ENCODE results near the gene PDGFC.

The PDGFC gene

DNA sequence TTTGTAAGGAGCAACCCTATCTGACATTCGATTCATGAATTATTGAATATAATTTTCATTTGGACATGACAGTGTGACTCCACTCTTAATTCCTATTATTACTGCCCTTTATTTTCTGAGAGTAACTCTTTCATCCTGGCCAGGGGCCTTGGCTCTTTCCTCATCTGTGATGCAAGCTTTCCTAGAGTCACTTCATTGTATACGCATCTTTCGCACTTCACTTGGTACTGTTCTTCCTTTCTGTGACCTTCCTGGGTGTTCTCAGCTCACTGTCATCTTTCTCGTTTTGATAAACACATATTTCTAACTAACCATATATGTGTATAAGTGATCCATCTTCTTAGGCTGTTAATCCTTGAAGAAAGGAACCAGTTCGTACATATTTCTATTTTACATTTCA lies 160.3 kb downstream of the PDGFC start:
- TF ChIP-seq, protein P1, sequence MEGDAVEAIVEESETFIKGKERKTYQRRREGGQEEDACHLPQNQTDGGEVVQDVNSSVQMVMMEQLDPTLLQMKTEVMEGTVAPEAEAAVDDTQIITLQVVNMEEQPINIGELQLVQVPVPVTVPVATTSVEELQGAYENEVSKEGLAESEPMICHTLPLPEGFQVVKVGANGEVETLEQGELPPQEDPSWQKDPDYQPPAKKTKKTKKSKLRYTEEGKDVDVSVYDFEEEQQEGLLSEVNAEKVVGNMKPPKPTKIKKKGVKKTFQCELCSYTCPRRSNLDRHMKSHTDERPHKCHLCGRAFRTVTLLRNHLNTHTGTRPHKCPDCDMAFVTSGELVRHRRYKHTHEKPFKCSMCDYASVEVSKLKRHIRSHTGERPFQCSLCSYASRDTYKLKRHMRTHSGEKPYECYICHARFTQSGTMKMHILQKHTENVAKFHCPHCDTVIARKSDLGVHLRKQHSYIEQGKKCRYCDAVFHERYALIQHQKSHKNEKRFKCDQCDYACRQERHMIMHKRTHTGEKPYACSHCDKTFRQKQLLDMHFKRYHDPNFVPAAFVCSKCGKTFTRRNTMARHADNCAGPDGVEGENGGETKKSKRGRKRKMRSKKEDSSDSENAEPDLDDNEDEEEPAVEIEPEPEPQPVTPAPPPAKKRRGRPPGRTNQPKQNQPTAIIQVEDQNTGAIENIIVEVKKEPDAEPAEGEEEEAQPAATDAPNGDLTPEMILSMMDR (IDR thresholded peaks at IDR 0.05; ENCODE audit: extremely low read depth, insufficient read depth, missing control alignments), result no peak
- no peak for DNase-seq (ENCODE audit: low spot score)
- in situ Hi-C loops (cut with MboI; ENCODE audit: low pct_unique_long_range_greater_than_20kb, low sequenced_read_pairs, unreplicated experiment), result no loop called here

DNA sequence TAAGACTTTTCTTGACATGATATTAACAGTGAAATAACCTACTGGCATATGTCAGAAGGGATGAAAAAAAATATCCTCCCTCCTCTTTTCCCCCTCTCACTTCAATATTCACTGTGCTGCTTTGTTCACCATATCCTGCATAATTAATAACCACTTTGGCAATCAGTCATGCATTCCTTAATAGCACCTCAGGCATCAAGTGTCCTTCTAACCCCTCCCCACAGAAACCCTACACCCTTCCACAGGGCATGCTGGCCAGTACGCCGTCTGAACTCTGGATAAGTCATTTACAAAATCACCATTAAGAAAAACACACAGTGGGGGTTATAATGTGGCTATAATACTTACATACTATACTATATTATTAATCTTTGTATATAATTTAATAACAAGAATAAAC lies 165.9 kb downstream of the PDGFC start:
- TF ChIP-seq, protein P1 (IDR thresholded peaks at IDR 0.05; ENCODE audit: extremely low read depth, insufficient read depth, missing control alignments), result no peak
- in situ Hi-C loops (cut with MboI; ENCODE audit: low pct_unique_long_range_greater_than_20kb, low sequenced_read_pairs, unreplicated experiment), result no loop called here
- DNase-seq (ENCODE audit: low spot score), result no peak

DNA sequence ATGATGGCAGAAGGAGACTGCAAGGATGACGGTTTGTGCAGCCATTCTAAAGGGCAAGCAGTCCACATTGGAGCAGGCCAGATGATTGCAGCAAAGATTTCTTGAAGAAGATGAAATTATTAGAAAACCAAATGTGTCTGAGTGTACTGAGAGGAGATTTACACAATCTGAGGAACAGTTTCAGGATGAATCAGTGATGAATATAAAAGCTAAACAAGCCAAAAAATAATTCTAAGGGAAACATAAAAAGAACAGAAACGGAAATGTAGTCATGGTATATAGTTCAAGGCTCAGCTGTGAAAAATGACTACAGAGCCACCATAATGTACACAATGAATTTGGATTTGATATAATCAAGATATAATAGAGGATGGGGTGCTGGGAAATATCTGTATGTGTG lies 168.5 kb downstream of the PDGFC start:
- in situ Hi-C loops (cut with MboI; ENCODE audit: low pct_unique_long_range_greater_than_20kb, low sequenced_read_pairs, unreplicated experiment), result no loop called here
- DNase-seq (ENCODE audit: low spot score), result no peak
- TF ChIP-seq, protein P1 (IDR thresholded peaks at IDR 0.05; ENCODE audit: extremely low read depth, insufficient read depth, missing control alignments), result no peak

DNA sequence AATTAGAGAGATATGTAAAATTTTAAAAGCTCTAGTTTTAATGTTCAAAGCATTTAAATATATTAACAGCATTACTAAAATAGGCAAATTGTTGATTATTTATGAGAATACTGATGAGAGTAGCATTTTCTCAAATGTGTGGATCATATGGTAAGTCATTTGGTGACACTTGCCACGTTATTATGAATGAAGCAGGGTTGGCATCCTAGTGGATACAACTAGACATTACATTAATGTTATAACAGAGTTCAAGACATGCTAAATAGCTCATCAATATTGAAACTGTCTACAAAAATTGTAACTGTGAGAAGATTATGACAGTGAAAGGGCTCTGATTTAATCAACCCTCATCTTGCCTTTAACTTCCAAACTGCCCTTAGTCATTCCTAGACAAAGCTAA lies 171.1 kb downstream of the PDGFC start:
- in situ Hi-C loops (cut with MboI; ENCODE audit: low pct_unique_long_range_greater_than_20kb, low sequenced_read_pairs, unreplicated experiment), result no loop called here
- TF ChIP-seq, protein P1 (IDR thresholded peaks at IDR 0.05; ENCODE audit: extremely low read depth, insufficient read depth, missing control alignments), result no peak
- peak; percentile 11 for DNase-seq (ENCODE audit: low spot score)

DNA sequence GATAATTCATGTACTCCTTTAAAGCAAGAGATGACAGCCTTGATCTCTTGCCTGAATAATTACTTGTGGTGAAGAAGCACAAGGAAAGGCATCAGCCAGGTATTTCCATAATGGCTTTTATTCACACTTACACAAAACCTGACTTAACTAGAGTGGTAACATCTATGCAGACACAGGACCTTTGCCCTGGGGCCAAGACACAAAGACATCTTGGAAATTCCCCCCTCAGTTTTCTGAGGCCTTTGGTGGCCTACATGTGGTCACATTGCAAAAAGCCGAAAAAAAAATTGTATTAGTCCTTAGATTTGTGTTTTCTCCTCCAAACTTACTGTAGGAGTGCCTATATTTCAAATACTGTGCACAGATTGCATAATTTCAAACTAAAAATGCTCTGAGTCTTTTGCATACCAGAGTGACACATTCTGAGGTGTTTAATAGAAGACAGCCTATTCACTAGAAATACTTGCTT lies 172.4 kb downstream of the PDGFC start:
- TF ChIP-seq, protein P1 (IDR thresholded peaks at IDR 0.05; ENCODE audit: extremely low read depth, insufficient read depth, missing control alignments), result no peak
- in situ Hi-C loops (cut with MboI; ENCODE audit: low pct_unique_long_range_greater_than_20kb, low sequenced_read_pairs, unreplicated experiment), result no loop called here
- no peak for DNase-seq (ENCODE audit: low spot score)

DNA sequence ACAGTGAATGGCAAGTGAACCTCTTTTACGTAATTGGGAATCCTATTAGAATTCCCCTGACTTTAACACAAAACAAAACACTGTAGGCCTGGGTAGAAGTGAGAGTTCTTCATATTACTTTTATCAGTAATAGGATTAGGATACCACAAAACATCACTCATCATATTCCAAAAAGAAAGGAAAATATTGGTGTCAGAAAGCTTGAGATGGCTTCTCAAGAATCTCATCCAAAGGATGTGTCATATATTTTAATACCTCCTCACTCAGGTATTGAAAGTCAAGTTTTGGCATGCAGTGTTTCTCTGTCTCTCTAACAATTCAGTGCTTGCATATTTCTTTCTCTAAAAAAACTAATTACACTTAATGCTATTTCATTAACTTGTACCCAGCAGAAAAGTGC lies 173.2 kb downstream of the PDGFC start:
- no peak for DNase-seq (ENCODE audit: low spot score)
- TF ChIP-seq, protein P1 (IDR thresholded peaks at IDR 0.05; ENCODE audit: extremely low read depth, insufficient read depth, missing control alignments), result no peak
- in situ Hi-C loops (cut with MboI; ENCODE audit: low pct_unique_long_range_greater_than_20kb, low sequenced_read_pairs, unreplicated experiment), result no loop called here

DNA sequence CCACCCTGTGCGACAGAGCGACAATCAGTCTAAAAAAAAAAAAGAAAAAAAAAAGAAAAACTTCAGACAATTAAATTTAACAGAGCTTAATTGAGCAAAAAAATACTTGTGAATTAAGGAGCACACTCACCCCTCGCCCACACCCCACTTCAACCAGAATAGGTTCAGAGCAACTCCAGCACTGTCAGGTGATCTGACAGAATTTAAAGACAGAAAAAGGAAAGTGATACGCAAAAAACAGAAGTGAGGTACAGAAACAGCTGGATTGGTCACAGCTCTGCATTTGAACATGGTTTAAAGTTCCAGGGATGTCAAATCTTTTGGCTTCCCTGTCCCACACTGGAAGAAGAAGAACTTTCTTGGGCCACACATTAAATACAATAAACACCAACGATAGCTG lies 174.4 kb downstream of the PDGFC start:
- in situ Hi-C loops (cut with MboI; ENCODE audit: low pct_unique_long_range_greater_than_20kb, low sequenced_read_pairs, unreplicated experiment), result no loop called here
- TF ChIP-seq, protein P1 (IDR thresholded peaks at IDR 0.05; ENCODE audit: extremely low read depth, insufficient read depth, missing control alignments), result no peak
- no peak for DNase-seq (ENCODE audit: low spot score)
